Measurements from ENCODE around the gene SLC1A7. TPM values are rescaled to one million over a fixed set of nuclear protein-coding genes. Genes with fewer than 3 reads are reported as not detected.

SLC1A7 gene
- total RNA-seq, 1 experiment from 2014 or later = not detected

DNA sequence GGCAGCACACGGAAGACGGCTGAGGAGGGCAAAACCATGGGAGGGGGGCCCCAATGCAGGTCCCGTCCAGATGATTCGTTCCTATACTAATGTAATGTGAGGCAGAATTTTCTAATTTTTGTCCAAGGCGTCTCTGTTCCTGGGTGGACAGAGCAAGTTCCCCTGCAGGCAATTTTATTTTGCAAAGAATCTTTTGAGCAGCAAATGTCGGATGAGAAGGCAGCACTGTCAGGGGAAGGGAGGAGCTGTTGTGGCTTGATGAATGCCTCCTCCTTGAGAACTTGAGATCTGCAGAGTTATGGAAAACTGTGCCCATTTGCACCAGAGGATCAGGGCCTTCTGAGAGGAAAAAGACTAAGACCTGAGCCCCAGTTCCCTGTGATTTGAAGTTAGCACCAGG lies 17.3 kb downstream of the SLC1A7 start:
- no peaks in the 10 kb centered on the region for H3K4me1 ChIP-seq (ENCODE audit: control insufficient read depth in 1 of 2, insufficient read depth in 2 of 2, low read length in 2 of 2)
- ChIA-PET RAD21 (ENCODE audit: low non-redundant PET in 1 of 2, low total read pairs in 2 of 2, uncharacterized antibody in 2 of 2, unreplicated experiment in 2 of 2) (no interaction called here), POLR2A (no interaction called here), CTCF (no interaction called here)
- no peaks in the 10 kb centered on the region for H4K20me1 ChIP-seq (ENCODE audit: insufficient read depth)
- no peak overlapping the region for H3K9ac ChIP-seq (ENCODE audit: low read length)
- intact Hi-C loops (cut with micrococcal nuclease) = no loop called here
- ATAC-seq (no peak), DNase-seq (ENCODE audit: low read depth, low spot score) (no peak)
- no peak overlapping the region for H3K4me2 ChIP-seq (ENCODE audit: low read length)
- H2AFZ ChIP-seq (ENCODE audit: low read depth, low read length, poor library complexity, severe bottlenecking) = no peak overlapping the region
- no peaks in the 10 kb centered on the region for H3K9me3 ChIP-seq (ENCODE audit: control insufficient read depth in 1 of 2, insufficient read depth in 1 of 2, low read depth in 1 of 2, low read length in 2 of 2)
- H3K4me3 ChIP-seq (replicated peaks in 1 of 2; ENCODE audit: low read depth in 1 of 2, low read length in 2 of 2) = no peak overlapping the region
- TF ChIP-seq SRF (IDR thresholded peaks at IDR 0.05; ENCODE audit: low read depth) = no peak
- TF ChIP-seq ZNF274 (IDR thresholded peaks at IDR 0.05; ENCODE audit: low read depth, low read length) = no peak
- TF ChIP-seq, protein P1, sequence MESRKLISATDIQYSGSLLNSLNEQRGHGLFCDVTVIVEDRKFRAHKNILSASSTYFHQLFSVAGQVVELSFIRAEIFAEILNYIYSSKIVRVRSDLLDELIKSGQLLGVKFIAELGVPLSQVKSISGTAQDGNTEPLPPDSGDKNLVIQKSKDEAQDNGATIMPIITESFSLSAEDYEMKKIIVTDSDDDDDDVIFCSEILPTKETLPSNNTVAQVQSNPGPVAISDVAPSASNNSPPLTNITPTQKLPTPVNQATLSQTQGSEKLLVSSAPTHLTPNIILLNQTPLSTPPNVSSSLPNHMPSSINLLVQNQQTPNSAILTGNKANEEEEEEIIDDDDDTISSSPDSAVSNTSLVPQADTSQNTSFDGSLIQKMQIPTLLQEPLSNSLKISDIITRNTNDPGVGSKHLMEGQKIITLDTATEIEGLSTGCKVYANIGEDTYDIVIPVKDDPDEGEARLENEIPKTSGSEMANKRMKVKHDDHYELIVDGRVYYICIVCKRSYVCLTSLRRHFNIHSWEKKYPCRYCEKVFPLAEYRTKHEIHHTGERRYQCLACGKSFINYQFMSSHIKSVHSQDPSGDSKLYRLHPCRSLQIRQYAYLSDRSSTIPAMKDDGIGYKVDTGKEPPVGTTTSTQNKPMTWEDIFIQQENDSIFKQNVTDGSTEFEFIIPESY (IDR thresholded peaks at IDR 0.05; ENCODE audit: extremely low read depth, insufficient replicate concordance, low read length) = no peak
- no peaks in the 10 kb centered on the region for H3K27me3 ChIP-seq (ENCODE audit: insufficient read depth, low read length)
- H3K36me3 ChIP-seq (ENCODE audit: control insufficient read depth in 1 of 2, insufficient read depth in 2 of 2, low read length in 2 of 2) = no peaks in the 10 kb centered on the region
- no peaks in the 10 kb centered on the region for H3K9me2 ChIP-seq (ENCODE audit: insufficient read depth)
- BruUV-seq (replicated peaks) = no TSS peak
- no peaks in the 10 kb centered on the region for H3K79me2 ChIP-seq (ENCODE audit: insufficient read depth, low read length)
- no peak overlapping the region for H3K27ac ChIP-seq (ENCODE audit: low read depth, low read length)

DNA sequence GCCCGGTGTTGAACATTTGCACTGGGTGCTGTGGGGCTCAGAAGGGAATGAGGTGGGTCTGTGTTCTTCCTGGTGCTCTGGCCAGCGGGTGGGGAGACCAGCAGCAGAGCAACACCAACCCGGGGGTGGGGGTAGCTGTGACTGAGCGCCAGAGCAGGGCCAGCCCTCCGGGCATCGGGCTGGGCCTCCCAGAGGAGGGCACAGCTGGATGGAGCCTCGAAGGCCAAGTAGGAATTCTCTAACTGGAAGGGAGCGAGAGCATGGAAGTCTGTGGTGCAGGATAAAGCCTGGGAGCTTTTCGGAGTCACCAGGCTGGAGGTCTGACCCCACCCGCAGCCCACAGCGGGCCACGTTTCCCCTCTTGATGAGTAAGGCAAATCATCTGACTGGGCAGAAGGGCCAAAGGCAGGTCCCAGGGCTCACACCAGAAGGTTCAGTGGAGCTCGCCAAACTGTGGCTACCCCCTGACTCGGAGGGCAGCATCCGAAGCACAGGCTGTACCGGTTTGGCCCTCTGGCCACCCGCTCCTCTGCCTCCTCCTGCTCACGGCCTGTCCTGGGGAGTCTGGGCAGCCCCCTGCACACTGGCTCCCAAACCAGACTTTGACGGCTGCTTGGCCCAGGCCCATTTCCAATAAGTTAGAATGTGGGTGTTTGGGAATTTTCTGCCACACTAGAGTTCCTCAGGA lies 18.8 kb downstream of the SLC1A7 start:
- H3K27me3 ChIP-seq (ENCODE audit: insufficient read depth, low read length) = no peaks in the 10 kb centered on the region
- RAD21 ChIA-PET (ENCODE audit: low non-redundant PET in 1 of 2, low total read pairs in 2 of 2, uncharacterized antibody in 2 of 2, unreplicated experiment in 2 of 2) = no interaction called here
- H3K9me3 ChIP-seq (ENCODE audit: control insufficient read depth in 1 of 2, insufficient read depth in 1 of 2, low read depth in 1 of 2, low read length in 2 of 2) = no peaks in the 10 kb centered on the region
- CTCF ChIA-PET = no interaction called here
- intact Hi-C loops (cut with micrococcal nuclease) = no loop called here
- H3K36me3 ChIP-seq (ENCODE audit: control insufficient read depth in 1 of 2, insufficient read depth in 2 of 2, low read length in 2 of 2) = no peaks in the 10 kb centered on the region
- H2AFZ ChIP-seq (ENCODE audit: low read depth, low read length, poor library complexity, severe bottlenecking) = no peak overlapping the region
- no peaks in the 10 kb centered on the region for H3K4me1 ChIP-seq (ENCODE audit: control insufficient read depth in 1 of 2, insufficient read depth in 2 of 2, low read length in 2 of 2)
- H3K4me3 ChIP-seq (replicated peaks in 1 of 2; ENCODE audit: low read depth in 1 of 2, low read length in 2 of 2) = no peak overlapping the region
- ATAC-seq = no peak
- no peaks in the 10 kb centered on the region for H3K9me2 ChIP-seq (ENCODE audit: insufficient read depth)
- BruUV-seq (replicated peaks) = no TSS peak
- H4K20me1 ChIP-seq (ENCODE audit: insufficient read depth) = no peaks in the 10 kb centered on the region
- no peak for TF ChIP-seq RAD21 (IDR thresholded peaks at IDR 0.05; ENCODE audit: low read depth)
- no peak for TF ChIP-seq ZNF274 (IDR thresholded peaks at IDR 0.05; ENCODE audit: low read depth, low read length)
- no peak for TF ChIP-seq FOSL1 (IDR thresholded peaks at IDR 0.05; ENCODE audit: low read depth)
- TF ChIP-seq POLR2AphosphoS5 (IDR thresholded peaks at IDR 0.05; ENCODE audit: low read depth, low read length) = no peak
- TF ChIP-seq, protein P1 (IDR thresholded peaks at IDR 0.05; ENCODE audit: extremely low read depth, insufficient replicate concordance, low read length) = no peak
- TF ChIP-seq, protein P2, sequence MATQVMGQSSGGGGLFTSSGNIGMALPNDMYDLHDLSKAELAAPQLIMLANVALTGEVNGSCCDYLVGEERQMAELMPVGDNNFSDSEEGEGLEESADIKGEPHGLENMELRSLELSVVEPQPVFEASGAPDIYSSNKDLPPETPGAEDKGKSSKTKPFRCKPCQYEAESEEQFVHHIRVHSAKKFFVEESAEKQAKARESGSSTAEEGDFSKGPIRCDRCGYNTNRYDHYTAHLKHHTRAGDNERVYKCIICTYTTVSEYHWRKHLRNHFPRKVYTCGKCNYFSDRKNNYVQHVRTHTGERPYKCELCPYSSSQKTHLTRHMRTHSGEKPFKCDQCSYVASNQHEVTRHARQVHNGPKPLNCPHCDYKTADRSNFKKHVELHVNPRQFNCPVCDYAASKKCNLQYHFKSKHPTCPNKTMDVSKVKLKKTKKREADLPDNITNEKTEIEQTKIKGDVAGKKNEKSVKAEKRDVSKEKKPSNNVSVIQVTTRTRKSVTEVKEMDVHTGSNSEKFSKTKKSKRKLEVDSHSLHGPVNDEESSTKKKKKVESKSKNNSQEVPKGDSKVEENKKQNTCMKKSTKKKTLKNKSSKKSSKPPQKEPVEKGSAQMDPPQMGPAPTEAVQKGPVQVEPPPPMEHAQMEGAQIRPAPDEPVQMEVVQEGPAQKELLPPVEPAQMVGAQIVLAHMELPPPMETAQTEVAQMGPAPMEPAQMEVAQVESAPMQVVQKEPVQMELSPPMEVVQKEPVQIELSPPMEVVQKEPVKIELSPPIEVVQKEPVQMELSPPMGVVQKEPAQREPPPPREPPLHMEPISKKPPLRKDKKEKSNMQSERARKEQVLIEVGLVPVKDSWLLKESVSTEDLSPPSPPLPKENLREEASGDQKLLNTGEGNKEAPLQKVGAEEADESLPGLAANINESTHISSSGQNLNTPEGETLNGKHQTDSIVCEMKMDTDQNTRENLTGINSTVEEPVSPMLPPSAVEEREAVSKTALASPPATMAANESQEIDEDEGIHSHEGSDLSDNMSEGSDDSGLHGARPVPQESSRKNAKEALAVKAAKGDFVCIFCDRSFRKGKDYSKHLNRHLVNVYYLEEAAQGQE (IDR thresholded peaks at IDR 0.05; ENCODE audit: low read depth) = no peak
- TF ChIP-seq SP1 (IDR thresholded peaks at IDR 0.05; ENCODE audit: low read depth) = no peak
- no peak for TF ChIP-seq TCF7L2 (IDR thresholded peaks at IDR 0.05; ENCODE audit: borderline replicate concordance, extremely low read depth, insufficient read depth, insufficient read length)
- TF ChIP-seq CEBPB (IDR thresholded peaks at IDR 0.05; ENCODE audit: low read depth) = no peak
- no peak for TF ChIP-seq EZH2phosphoT487 (IDR thresholded peaks at IDR 0.05; ENCODE audit: borderline replicate concordance)
- no peak for TF ChIP-seq POLR2A (IDR thresholded peaks at IDR 0.05; ENCODE audit: borderline replicate concordance, extremely low read depth, insufficient read depth, insufficient read length)
- POLR2A ChIA-PET = no interaction called here
- no peak overlapping the region for H3K4me2 ChIP-seq (ENCODE audit: low read length)
- no peak overlapping the region for H3K27ac ChIP-seq (ENCODE audit: low read depth, low read length)
- H3K9ac ChIP-seq (ENCODE audit: low read length) = no peak overlapping the region
- DNase-seq (ENCODE audit: low read depth, low spot score) = no peak
- H3K79me2 ChIP-seq (ENCODE audit: insufficient read depth, low read length) = no peaks in the 10 kb centered on the region

All from HCT116 (cell line).